GM18868 (cell line): Measurements from ENCODE around the gene SENP6.
A peak's percentile ranks its signal among the peaks of the same experiment; 100 is the strongest.
"Not testable (repeated sequence)": the region's sequence is repeated elsewhere in the genome, so short reads cannot be mapped to it uniquely, and the experiment has no call there.

Experiments
- ATAC-seq: cut with Tn5 transposase; IDR thresholded peaks from one replicate; pipeline ENCODE4 v1.9.1; 2021; ENCODE audit warnings: mild to moderate bottlenecking, moderate library complexity; ENCODE audit not compliant: unreplicated experiment

SENP6 gene

DNA sequence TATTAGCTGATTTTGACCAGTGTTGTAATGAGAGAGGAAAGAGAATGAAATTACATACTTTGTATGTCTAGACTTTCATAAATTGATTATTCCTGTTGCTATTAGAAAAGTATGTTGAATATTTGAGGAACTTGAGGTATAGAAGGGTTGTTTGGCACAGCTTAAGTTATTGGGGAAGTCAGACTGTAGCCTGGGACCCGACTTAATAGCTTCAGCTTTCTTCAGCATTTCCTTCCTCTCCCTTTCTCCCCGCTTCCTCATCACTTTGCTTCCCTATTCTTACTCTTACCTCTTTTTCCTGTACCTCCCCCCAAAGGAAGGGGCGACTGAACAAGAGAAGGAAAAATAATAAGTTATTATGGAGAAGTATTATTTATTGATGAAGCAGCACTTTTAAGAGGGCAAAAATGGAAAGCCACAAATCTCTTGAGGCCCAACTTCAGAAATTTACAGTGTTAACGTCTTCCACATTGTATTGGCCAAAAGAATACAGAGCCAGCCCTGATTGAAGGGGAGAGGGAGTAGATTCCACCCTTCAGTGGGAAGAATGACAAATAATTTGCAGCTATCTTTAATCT lies 7.4 kb downstream of the SENP6 start:
- ATAC-seq, result no peak

DNA sequence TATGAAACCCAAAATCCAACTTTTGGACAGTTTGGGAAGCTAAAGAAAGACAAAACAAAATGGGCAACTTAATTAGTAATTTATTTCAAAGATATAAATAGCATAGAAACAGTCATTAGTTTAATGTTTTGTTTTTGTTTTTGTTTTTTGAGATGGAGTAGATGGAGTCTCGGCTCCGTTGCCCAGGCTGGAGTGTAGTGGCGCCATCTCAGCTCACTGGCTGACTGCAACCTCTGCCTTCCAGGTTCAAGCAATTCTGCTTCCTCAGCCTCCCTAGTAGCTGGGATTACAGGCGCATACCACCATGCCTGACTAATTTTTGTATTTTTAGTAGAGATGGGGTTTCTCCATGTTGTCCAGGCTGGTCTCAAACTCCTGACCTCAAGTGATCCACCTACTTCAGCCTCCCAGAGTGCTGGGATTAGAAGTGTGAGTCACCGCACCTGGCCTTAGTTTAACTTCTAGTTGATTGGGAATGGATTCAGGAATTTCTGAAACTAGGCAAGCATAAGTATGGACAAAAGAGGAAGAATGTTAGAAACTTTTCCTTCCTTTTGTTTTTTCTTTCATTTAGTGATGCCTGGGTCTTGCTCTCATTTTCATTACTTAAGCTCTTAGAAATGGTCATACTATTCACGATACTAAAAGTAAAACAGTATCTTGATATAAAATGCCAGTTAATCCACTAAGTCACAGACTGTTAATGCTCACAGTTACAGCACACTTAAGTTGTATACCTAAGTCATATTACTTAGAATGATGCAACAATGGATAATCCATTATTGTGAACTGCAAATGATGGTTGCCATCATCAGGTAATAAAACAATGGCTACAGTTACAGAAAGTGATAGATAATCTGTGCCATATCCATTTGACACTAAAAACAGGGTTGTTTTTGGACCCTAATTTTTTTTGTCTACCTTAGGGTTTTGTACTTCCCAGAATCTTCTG lies 8.2 kb downstream of the SENP6 start:
- ATAC-seq, result no peak

DNA sequence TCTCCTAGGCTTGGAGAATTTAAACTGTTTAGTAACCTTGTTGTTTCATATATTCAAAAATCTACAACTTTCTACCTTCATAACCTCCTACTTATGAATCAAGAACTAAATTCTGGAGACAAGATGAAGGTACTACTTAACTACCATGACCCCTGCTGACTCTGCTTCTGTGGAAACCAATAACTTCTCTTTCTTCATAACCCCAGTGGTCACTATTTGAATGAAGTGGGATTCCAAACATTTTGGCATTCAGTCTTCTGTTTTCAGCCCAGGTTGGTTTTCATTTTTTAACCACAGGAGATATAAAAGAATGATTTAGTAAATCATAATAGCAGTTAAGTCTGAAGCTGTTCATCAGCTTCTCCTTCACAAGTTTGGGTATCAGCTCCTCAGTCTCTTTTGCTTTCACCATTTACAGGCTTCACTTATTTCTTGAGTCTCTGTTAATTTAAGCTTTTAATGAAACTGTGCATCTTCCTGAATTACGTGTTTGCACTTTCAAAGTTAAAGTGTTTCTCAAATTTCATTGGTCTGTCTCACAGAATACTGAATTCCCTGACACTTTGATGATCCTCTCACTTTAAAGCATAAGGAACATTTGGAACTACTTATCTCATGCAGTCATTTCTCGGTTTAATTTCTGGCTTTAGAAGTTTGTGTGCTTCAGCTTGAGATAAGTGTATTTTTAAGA lies 9.5 kb downstream of the SENP6 start:
- no peak for ATAC-seq

DNA sequence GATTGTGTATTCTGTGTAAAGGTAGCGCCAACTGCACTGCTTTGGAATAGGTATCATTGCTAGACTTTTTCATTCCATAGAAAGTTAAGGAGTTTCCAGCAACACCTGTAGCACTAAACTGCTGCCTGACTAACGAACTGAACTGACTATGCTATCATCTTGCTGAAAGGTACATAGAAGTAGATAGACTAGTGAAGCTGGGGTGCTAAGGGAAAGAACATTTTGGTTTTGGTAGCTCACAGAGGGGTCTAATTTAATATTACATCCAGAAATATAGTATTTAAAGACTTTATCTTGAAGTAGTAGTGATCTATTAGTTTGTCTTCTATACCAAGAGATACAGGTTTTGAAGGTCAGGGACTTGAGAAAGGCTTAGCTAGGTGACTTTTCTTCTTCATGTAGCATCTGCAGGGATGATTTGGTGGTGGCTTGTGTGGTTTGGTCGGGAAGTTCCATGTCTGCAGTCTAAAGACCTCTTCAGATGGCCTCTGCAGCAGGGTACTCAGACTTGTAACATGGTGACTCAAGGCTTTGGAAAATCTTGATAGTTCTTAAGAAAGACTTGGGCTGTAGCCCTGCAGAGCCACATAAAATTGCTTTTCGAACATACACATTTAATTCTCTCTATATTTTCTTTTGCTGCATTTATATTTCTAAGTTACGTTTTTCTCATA lies 10.2 kb downstream of the SENP6 start:
- peak; percentile 78 for ATAC-seq

DNA sequence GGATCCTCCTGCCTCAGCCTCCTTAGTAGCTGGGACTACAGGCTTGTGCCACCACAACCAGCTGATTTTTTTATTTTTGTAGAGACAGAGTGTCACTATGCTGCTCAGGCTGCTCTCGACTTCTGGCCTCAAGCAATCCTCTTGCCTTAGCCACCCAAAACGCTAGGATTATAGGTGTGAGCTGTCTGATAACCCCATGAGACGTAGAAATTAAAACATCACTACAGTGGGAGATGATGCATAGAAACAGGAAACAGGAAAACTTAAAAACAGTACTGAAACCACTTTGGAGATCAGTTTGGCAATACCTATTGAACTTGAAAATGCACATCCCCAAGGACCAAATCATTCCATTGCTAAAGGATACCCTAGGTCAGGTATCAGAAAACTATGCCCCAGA lies 10.8 kb downstream of the SENP6 start:
- ATAC-seq, result no peak

DNA sequence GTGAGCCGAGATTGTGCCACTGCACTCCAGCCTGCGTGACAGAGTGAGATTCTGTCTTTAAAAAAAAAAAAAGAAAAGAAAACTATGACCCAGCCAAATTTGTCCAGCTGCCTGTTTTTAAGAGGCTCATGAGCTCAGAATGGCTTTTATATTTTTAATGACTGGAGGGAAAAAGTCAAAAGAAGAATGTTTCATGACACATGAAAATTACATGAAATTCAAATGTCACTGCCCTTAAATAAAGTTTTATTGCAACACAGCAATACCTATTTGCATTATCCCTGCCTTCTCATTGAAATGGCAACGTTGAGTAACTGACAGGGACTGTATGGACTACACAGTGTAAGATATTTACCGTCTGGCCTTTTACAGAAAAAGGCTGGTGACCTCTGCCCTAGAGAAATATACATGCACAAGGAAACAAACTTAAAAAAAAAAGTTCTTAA lies 11.4 kb downstream of the SENP6 start:
- no peak for ATAC-seq

DNA sequence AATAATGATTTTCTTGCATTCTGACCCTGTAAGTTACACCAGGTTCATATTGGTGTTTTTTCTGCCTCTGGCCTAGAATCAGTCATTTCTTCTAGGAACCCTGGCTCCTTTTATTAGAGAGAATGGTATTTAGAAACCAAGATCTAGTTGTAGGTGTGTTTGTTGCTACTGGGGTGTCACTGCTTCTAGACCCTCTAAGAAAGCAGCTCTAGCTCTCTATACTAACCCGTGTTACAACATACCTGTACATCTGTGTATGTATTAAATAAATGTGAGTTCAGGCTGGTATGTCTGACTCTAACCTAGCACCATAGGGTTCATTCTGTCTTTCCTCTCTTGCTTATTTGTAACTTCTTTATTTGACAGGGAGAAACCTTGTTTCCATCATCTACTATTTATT lies 16.8 kb downstream of the SENP6 start:
- ATAC-seq, result no peak

DNA sequence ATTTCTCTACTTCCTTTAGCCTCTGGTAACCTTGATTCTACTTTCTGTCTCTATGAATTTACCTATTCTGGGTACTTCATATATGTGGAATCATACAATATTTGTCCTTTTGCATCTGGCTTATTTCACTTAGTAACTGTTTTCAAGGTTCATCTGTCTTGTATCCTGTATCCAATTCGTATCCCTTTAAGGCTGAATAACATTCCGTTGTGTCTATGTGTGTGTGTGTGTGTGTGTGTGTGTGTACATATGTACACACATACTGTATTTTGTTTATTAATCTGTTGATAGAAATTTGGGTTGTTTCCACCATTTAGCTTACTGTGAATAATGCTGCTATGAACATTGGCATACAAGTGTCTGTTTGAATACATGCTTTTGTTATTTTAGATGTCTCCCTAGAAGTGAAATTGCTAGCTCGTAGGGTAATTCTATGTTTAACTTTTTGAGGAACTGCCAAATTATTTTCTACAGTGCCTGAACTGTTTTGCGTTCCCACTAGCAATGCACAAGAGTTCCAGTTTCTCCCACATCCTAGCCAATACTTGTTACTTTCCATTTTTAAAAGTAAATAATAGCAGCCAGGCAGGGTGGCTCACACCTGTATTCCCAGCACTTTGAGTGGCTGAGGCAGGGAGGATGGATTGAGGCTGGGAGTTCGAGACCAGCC lies 17.7 kb downstream of the SENP6 start:
- ATAC-seq, result no peak

DNA sequence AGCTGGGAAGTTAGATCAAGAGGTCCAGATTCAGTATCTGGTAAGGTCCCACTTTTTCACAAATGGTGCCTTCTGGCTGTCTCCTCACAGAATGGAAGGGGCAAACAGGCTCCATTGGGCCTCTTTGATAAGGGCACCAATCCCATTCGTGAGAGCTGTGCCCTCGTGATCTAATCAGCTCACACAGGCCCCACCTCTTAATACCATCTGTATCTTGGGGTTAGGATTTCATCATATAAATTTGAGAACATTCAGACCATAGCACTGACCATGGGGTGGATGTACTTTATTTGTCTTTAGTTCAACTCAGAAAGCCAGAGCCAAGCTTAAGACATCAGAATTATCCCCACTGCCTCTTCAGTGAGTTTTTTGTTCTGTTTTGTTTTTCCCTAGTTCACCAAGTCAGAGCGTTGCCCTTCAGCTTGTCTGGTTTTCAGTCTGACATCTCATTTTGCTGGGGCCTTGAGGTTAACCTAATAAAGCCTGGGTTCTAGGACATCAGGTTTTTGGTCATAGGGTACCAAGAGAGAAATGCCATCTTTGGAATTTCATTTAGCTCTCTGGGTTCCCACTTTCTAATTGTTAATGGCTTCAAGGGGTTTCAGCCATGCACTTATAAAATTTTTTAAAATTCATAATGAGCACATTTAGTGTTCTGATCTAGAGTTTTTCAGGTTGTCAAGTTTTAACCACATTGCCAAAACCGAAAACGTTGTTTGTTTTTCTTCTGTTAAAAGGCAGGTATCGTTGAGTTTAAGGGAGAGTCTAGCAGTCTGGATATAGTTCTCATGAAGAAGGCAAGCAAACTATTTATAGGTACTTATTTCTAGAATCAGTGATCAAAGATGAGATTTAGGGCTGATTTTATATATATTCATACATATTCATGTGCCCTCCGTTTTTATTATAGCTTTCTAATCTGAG lies 19.0 kb downstream of the SENP6 start:
- ATAC-seq, result no peak

DNA sequence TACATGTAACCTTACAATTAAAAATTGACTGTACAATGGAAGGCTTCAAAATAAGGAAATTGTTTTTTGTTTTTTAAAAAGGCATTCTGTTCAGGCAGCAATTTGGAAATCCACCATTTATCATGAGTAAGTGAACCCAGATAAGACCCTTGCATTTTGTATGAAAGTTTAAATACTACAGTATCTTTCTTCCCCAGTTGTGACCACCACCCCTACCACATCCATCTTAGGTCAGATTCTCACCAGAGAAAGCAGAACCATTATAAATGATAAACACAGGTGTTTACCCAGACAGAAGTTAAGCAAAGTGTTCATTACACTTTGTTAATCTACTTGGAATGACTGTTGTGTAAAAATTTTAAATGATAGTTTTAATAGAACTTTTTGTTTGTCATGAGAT lies 20.2 kb downstream of the SENP6 start:
- ATAC-seq, result no peak

DNA sequence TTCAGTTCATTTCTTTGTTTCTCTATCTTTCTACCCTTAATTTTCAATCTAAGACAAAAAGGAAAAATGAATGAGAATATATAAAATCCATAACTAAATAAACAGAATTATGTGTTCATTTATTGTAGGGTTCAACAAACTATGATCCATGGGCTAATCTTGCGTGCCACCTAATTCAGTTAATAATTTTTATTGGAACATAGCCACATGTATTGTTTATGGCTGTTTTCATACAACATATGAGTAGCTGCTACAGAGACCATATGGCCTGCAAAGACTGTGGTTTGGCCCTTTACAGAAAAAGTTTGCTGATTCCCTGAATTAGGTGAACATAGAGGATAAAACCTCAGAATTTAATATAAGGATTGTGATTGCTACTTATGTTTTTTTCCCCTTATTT lies 21.8 kb downstream of the SENP6 start:
- no peak for ATAC-seq

DNA sequence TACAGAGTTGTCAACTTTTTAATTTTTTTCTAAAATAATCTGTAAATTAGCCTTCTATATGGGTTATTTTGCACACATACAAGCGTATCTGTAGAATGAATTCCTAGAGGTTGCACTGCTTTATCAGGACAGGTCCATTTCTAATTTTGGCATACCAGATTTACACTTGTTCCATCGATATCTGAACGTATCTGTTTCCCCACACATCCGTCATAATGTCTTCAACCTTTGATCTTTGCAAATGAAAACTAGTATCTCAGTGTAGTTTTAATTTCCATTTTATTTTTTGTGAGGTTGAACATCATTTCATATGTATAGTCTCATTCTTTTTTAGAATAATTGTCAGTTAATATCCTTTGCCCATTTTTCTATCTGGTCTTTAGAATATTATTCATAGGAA lies 22.7 kb downstream of the SENP6 start:
- ATAC-seq, result no peak

DNA sequence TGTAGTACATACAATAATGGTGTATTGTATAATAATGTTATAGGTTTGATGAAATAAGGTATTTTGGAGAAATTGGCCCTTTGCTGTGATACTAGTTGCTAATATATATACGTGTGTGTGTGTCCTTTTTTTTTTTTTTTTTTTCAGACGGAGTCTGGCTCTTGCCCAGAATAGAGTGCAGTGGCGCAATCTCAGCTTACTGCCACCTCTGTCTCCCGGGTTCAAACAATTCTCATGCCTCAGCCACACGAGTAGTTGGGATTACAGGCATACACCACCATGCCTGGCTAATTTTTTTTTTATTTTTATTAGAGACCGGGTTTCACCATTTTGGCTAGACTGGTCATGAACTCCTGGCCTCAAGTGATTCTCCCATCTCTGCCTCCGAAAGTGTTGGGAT lies 23.3 kb downstream of the SENP6 start:
- no peak for ATAC-seq

DNA sequence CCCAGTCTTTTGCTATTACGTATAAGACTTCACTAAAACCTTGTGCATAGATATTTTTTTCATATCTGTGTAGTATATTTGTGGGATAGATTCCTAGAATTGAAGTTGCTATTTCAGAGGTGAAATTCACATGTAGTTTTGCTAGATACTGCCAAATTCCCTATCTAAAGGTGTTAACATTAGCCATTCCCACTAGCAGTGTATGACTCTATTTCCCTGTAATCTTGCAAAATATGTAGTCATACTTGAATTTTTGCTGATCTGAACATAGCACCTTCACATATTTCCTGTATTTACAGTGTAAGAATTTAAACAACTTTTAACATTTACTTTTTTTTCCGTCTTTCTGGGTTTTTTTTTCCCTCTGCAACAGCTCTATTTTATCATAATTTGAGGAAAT lies 24.9 kb downstream of the SENP6 start:
- ATAC-seq, result no peak

DNA sequence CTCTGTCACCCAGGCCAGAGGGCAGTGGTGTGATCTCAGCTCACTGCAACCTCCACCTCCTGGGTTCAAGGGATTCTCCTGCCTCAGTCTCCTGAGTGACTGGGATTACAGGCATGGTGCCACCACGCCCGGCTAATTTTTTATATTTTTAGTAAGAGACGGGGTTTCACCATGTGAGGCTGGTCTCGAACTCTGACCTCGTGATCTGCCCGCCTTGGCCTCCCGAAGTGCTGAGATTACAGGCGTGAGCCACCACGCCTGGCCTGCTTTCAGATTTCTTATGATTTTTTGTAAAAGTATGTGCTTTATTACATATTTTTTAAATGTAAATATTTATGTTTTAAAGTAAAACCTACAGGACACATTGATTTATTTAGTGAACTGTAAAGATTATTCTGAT lies 26.0 kb downstream of the SENP6 start:
- ATAC-seq, result not testable (repeated sequence)

DNA sequence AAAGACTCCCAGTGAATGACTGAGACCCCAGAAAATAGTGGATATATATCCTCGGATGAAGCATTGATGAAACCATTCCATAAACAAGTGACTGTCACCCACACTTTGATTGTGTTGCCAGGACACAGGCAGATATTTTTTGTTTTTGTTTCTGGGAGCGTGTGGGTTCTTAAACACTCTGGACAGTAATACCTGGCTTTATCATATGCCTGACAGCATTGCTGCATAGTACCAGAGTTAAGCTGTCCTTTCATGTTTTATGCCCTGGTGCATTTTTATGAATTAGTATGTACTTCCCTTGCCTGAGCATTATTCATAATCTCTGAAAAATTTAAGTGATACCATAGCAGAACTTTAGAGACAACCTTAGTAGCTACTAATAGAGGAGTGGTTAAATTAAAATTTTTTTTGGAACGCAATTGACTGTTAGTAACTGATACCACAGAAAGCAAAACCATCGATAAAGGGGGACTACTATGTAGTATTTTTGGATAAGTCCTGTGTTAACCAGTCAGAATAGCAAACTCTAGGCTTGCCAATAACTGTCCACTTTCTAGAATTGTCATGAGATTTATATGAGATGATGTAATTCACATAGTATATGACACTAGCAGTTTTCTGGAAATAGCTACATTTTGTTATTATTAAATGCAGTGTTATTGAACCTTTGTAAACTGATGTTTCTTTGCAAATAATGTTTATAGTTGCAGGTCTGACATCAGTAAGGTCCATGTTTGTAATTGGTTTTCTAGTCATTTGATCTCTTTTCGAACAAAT lies 30.4 kb downstream of the SENP6 start:
- no peak for ATAC-seq

DNA sequence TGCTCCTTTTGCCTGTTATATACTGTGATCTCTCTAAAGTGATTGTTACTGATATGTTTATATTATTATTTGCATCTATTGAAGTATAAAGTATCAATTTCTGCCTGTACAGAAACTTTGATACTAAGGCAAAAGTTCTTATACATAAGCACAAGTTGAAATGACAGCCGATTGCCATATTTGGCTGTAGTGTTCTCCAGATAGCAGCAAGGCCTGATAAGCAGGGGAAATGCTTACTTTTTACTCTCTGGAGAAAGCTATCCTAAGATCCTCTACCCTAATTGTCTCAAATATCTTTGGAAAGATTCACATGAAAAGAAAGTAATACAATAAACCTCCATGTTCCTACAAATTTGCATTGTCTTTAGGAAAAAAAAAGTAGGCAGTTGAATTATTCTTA lies 31.4 kb downstream of the SENP6 start:
- ATAC-seq, result no peak

DNA sequence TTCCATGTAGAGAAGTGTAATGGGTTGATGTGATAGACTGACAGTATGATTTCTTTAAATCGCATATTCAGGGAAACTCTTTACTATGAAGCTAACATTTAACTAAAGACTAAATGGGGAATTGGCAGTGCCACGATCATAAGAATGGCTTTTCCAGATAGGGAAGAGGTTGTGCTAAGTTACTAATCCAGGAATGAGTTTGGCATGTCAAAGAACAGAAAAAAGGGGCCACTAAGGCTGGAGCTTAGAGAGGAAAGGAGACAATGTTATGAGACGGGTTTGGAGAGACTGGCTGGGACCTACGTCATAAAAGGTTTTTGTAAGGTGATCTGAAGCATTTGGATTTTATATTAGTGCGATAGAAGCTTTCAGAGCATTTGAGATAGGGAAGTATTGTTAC lies 40.6 kb downstream of the SENP6 start:
- ATAC-seq, result no peak

DNA sequence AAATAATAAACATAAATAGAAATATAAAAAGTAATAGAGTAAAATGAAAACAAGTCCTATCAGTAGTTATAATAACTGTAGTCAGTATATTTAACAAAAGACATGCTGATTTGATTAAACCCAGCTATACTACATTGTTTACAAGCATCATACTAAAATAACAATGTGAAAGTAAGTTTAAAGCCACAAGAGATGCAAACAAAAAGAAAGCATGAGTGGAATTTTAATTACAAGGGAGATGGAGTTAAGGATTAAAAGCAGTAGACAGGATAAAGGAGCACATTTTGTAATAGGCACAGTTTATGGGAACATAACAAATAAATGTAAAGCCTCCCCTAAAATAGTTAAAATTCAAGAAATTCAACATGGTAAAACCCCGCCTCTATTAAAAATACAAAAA lies 41.5 kb downstream of the SENP6 start:
- no peak for ATAC-seq
